Stomach (tissue), 19 donors: Measurements from ENCODE around the gene C16orf89. TPM values are rescaled to one million over a fixed set of nuclear protein-coding genes. Genes with fewer than 3 reads are reported as not detected.
A peak's percentile ranks its signal among the peaks of the same experiment; 100 is the strongest.
"Not testable (repeated sequence)": the region's sequence is repeated elsewhere in the genome, so short reads cannot be mapped to it uniquely, and the experiment has no call there.

ENCODE experiments used
- DNase-seq, 2 donors: peaks; one replicate each; pipeline versions ENCODE4 v3.0.0 to v3.0.0-alpha.2; 2013 to 2019
- H3K27ac ChIP-seq, 5 donors: fragments of 200-600 bp in 4 of 5; sonication (generic) in 4 of 5; one replicate each; pipeline ENCODE4 v1.5.1; 2013 to 2019; ENCODE audit warnings: mild to moderate bottlenecking in 1 of 5, moderate library complexity in 1 of 5
- H3K27me3 ChIP-seq, 3 donors: fragments of 200-600 bp; sonication (generic); one replicate each; pipeline ENCODE4 v1.5.1; 2017 to 2019; ENCODE audit warnings: mixed run types in 1 of 3
- H3K36me3 ChIP-seq, 4 donors: fragments of 200-600 bp; sonication (generic); 1 replicate in 3 of 4; 2 replicates in 1 of 4; pipeline ENCODE4 v1.5.1; 2016 to 2019
- H3K4me1 ChIP-seq, 4 donors: fragments of 200-600 bp; sonication (generic); one replicate each; pipeline ENCODE4 v1.5.1; 2016 to 2019
- H3K4me3 ChIP-seq, 4 donors: fragments of 200-600 bp; sonication (generic) in 3 of 4; one replicate each; pipeline ENCODE4 v1.5.1; 2016 to 2019; ENCODE audit warnings: mild to moderate bottlenecking in 1 of 4
- H3K9me3 ChIP-seq, 4 donors: fragments of 200-600 bp; sonication (generic); one replicate each; pipeline ENCODE4 v1.5.1; 2016 to 2019
- CTCF ChIP-seq, 7 experiments: fragments of 450-650 bp in 4 of 7; fragments of 200-600 bp in 3 of 7; sonication (generic) in 3 of 7; IDR thresholded peaks; one replicate each; pipeline ENCODE4 v1.5.1; 2016 to 2019; ENCODE audit warnings: antibody characterized with exemption in 7 of 7, control low read depth in 2 of 7, mild to moderate bottlenecking in 1 of 7
- EP300 ChIP-seq: sonication (generic); formaldehyde crosslinking; IDR thresholded peaks from one replicate; pipeline ENCODE4 v1.6.1; 2017; ENCODE audit warnings: antibody characterized with exemption
- POLR2A ChIP-seq, 4 donors: fragments of 450-650 bp; IDR thresholded peaks; one replicate each; pipeline ENCODE4 v1.6.1; 2016; ENCODE audit warnings: antibody characterized with exemption in 4 of 4, control low read depth in 2 of 4, mild to moderate bottlenecking in 1 of 4, moderate library complexity in 1 of 4
- POLR2AphosphoS5 ChIP-seq, 3 donors: sonication (generic); formaldehyde crosslinking; IDR thresholded peaks; one replicate each; pipeline ENCODE4 v1.6.1; 2016; ENCODE audit warnings: antibody characterized with exemption in 3 of 3
- WGBS, 5 donors: extraction: QIAGEN DNeasy Blood & Tissue Kit in 3 of 5; methylation state at CpG; one replicate each; pipeline versions ENCODE4 v1.1.5 to v1.1.7; 2013 to 2018; 5-methylcytosine and 5-hydroxymethylcytosine counted together
- intact Hi-C: fragments of 100-400 bp; cut with DNase I; formaldehyde crosslinking; loops from one replicate; pipeline ENCODE4 v1.15.1; 2023; ENCODE audit warnings: low total_unique reads
- long read RNA-seq, 10 donors: transcript quantifications; one replicate each; lab custom pipeline, GENCODE V29; 2026
- polyA plus RNA-seq, 3 donors: library from polyadenylated mRNA; stranded (reverse); fragments of 200-250 nt; gene quantifications; one replicate each; pipeline ENCODE4 v1.2.3, GENCODE V29; 2013
- total RNA-seq, 5 donors: library from RNA; depleted of rRNA; stranded (reverse); fragments of >200 nt; gene quantifications; one replicate each; pipeline versions ENCODE4 v1.1.0 to v1.2.3, GENCODE V29; 2014 to 2016
- donor health status: healthy with polysubstance abuse.
- donor health status: Bipolar disorder and iron deficiency.
- donor health status: healthy.

C16orf89 gene
- total RNA-seq (10 to 100 TPM in 4 of 5 donors, 1 to 10 TPM in 1; 7.6 to 81.3 (median 11.7) TPM), polyA plus RNA-seq (100 to 1,000 TPM in 1 of 3 donors, 10 to 100 TPM in 2; 90.5 to 135 (median 96.5) TPM)
- long read RNA-seq, donor 1, transcript C16orf89-202 (8 exons, 1,444 nt) = major isoform, 8 of 16 reads
- long read RNA-seq, donor 1, partial matches to known transcripts = 7 of 16 reads
- long read RNA-seq, donor 1, other reads (novel, unspliced or antisense) = 0 of 16 reads
- long read RNA-seq, donor 2, transcript C16orf89-202 (8 exons, 1,444 nt) = major isoform, 13 of 15 reads
- long read RNA-seq, donor 2, partial matches to known transcripts = 0 of 15 reads
- long read RNA-seq, donor 2, other reads (novel, unspliced or antisense) = 0 of 15 reads
- long read RNA-seq, donor 3, transcript C16orf89-202 (8 exons, 1,444 nt) = major isoform, 22 of 30 reads
- long read RNA-seq, donor 3, partial matches to known transcripts = 6 of 30 reads
- long read RNA-seq, donor 3, other reads (novel, unspliced or antisense) = 0 of 30 reads
- long read RNA-seq, donor 4, partial matches to known transcripts = 0 of 2 reads
- long read RNA-seq, donor 4, other reads (novel, unspliced or antisense) = 0 of 2 reads
- long read RNA-seq, donor 5, transcript C16orf89-204 (3 exons, 576 nt) = minor isoform, 9 of 47 reads
- long read RNA-seq, donor 5, transcript C16orf89-202 (8 exons, 1,444 nt) = major isoform, 25 of 47 reads
- long read RNA-seq, donor 5, partial matches to known transcripts = 10 of 47 reads
- long read RNA-seq, donor 5, other reads (novel, unspliced or antisense) = 0 of 47 reads
- long read RNA-seq, donor 6, transcript C16orf89-204 (3 exons, 576 nt) = minor isoform, 10 of 148 reads
- long read RNA-seq, donor 6, transcript C16orf89-202 (8 exons, 1,444 nt) = major isoform, 64 of 148 reads
- long read RNA-seq, donor 6, transcript C16orf89-205 (3 exons, 582 nt) = minor isoform, 6 of 148 reads
- long read RNA-seq, donor 6, partial matches to known transcripts = 54 of 148 reads
- long read RNA-seq, donor 6, other reads (novel, unspliced or antisense) = 10 of 148 reads
- long read RNA-seq, donor 7, transcript C16orf89-202 (8 exons, 1,444 nt) = major isoform, 8 of 14 reads
- long read RNA-seq, donor 7, partial matches to known transcripts = 0 of 14 reads
- long read RNA-seq, donor 7, other reads (novel, unspliced or antisense) = 0 of 14 reads
- long read RNA-seq, donor 8, transcript C16orf89-204 (3 exons, 576 nt) = minor isoform, 14 of 110 reads
- long read RNA-seq, donor 8, transcript C16orf89-202 (8 exons, 1,444 nt) = major isoform, 54 of 110 reads
- long read RNA-seq, donor 8, partial matches to known transcripts = 35 of 110 reads
- long read RNA-seq, donor 8, other reads (novel, unspliced or antisense) = 0 of 110 reads
- long read RNA-seq, donor 9, transcript C16orf89-204 (3 exons, 576 nt) = minor isoform, 19 of 76 reads
- long read RNA-seq, donor 9, transcript C16orf89-202 (8 exons, 1,444 nt) = major isoform, 25 of 76 reads
- long read RNA-seq, donor 9, partial matches to known transcripts = 30 of 76 reads
- long read RNA-seq, donor 9, other reads (novel, unspliced or antisense) = 0 of 76 reads
- long read RNA-seq, donor 10, transcript C16orf89-202 (8 exons, 1,444 nt) = major isoform, 5 of 7 reads
- long read RNA-seq, donor 10, partial matches to known transcripts = 0 of 7 reads
- long read RNA-seq, donor 10, other reads (novel, unspliced or antisense) = 0 of 7 reads

- Histone ChIP-seq H3K4me3 (peak within 1 kb of the TSS; percentile 25 to 39 (median 30)), H3K9me3 (no peaks in the 10 kb centered on the region), H3K27ac (peak within 1 kb of the TSS; percentile 41 to 73 (median 68)), H3K27me3 (no peaks in the 10 kb centered on the region), H3K36me3 (peaks cover 0 to 11% (median 5%) of the 10 kb centered on the region in 4 donors), H3K4me1 (peaks cover 12 to 24% (median 20%) of the 10 kb centered on the region in 4 donors)
- TF ChIP-seq EP300 (no peak), POLR2A (IDR thresholded peaks at IDR 0.05) (no peak), POLR2AphosphoS5 (IDR thresholded peaks at IDR 0.05) (no peak), CTCF (IDR thresholded peaks at IDR 0.05) (no peak)
- peak; percentile 46 to 48 for DNase-seq
- intact Hi-C loops = no loop called here
- 19 to 36% (median 25%) methylated on average over 8 to 10 of the region's 10 CpGs for WGBS, 5 donors
Observed at GRCh38 chr16:5065813-5066212, at the start of gene C16orf89. C16orf89 (minus strand) TSS chr16:5065956; CDS start chr16:5065908, 48 bp downstream.

- H3K27me3 ChIP-seq, H3K9me3 ChIP-seq, H3K4me1 ChIP-seq, H3K36me3 ChIP-seq, intact Hi-C loops, DNase-seq, H3K27ac ChIP-seq, H3K4me3 ChIP-seq: not testable (repeated sequence)
- WGBS, 5 donors = 84 to 91% (median 89%) methylated on average over 9 to 10 of the region's 10 CpGs
Observed at GRCh38 chr16:5110933-5111332, 45.2 kb upstream of the C16orf89 start.

GRCh38 chr16:5108505-5109158 lies 42.9 kb upstream of the C16orf89 start:
- no peak for TF ChIP-seq POLR2AphosphoS5 (IDR thresholded peaks at IDR 0.05)
- TF ChIP-seq CTCF (IDR thresholded peaks at IDR 0.05) = no peak
- TF ChIP-seq EP300 = no peak
- TF ChIP-seq POLR2A (IDR thresholded peaks at IDR 0.05) = no peak
- Histone ChIP-seq H3K4me3 (no peak overlapping the region), H3K4me1 (no peaks in the 10 kb centered on the region), H3K9me3 (no peaks in the 10 kb centered on the region), H3K36me3 (no peaks in the 10 kb centered on the region), H3K27me3 (no peaks in the 10 kb centered on the region), H3K27ac (no peak overlapping the region)
- intact Hi-C loops = no loop called here
- 89 to 95% (median 93%) methylated on average over 21 to 27 of the region's 27 CpGs for WGBS, 5 donors
- DNase-seq = no peak

GRCh38 chr16:5105039-5105438 lies 39.3 kb upstream of the C16orf89 start:
- intact Hi-C loops, H3K27me3 ChIP-seq, H3K36me3 ChIP-seq, H3K4me3 ChIP-seq, DNase-seq, H3K27ac ChIP-seq, H3K9me3 ChIP-seq, H3K4me1 ChIP-seq: not testable (repeated sequence)
- 34 to 51% (median 46%) methylated on average over 4 to 5 of the region's 5 CpGs for WGBS, 5 donors

- H3K4me3 ChIP-seq, H3K4me1 ChIP-seq, DNase-seq, H3K36me3 ChIP-seq, H3K9me3 ChIP-seq, intact Hi-C loops, H3K27ac ChIP-seq, H3K27me3 ChIP-seq: not testable (repeated sequence)
- WGBS, 5 donors = 86 to 92% (median 89%) methylated on average over 12 of the region's 12 CpGs
Observed at GRCh38 chr16:5103296-5104032, 37.7 kb upstream of the C16orf89 start.

GRCh38 chr16:5099174-5099573 lies 33.4 kb upstream of the C16orf89 start:
- H3K36me3 ChIP-seq, intact Hi-C loops, H3K9me3 ChIP-seq, DNase-seq, H3K27me3 ChIP-seq: not testable (repeated sequence)
- Histone ChIP-seq H3K27ac (peak overlapping the region in 1 of 5 donors; percentile 89), H3K4me3 (peak overlapping the region; percentile 61 to 89 (median 74)), H3K4me1 (peaks cover 0 to 24% (median 8%) of the 10 kb centered on the region in 4 donors)
- WGBS, 5 donors = 3 to 12% (median 8%) methylated on average over 4 of the region's 4 CpGs
